ENCODE data around the gene VWA5A. TPM values are rescaled to one million over a fixed set of nuclear protein-coding genes. Genes with fewer than 3 reads are reported as not detected.

VWA5A gene
- total and polyA plus RNA-seq, 9 donors = 9.9 to 27.5 (median 16.7) TPM

GRCh38 chr11:124183068-124183467 is 67.8 kb downstream of the VWA5A start, which contains the start of gene OR10D3:
TSS of gene OR10D3 (plus strand) at chr11:124183345. CDS start at chr11:124185270, 1,925 bp downstream.
- H3K9me3 ChIP-seq = no peaks in the 10 kb centered on the region
- no peaks in the 10 kb centered on the region for H3K36me3 ChIP-seq
- H3K4me1 ChIP-seq (ENCODE audit: insufficient read depth) = no peaks in the 10 kb centered on the region
- no peak within 1 kb of the TSS for H3K27ac ChIP-seq
- 32 to 56% (median 56%) methylated on average over 3 of the region's 3 CpGs for WGBS, 3 donors
- no peak within 1 kb of the TSS for H3K4me3 ChIP-seq
- intact Hi-C loops (cut with DNase I) = no loop called here
- H3K27me3 ChIP-seq = no peaks in the 10 kb centered on the region
- TF ChIP-seq CTCF (IDR thresholded peaks at IDR 0.05) (no peak), EP300 (IDR thresholded peaks at IDR 0.05) (no peak), POLR2A (IDR thresholded peaks at IDR 0.05) (no peak)
- DNase-seq = no peak

- 17 to 22% (median 18%) methylated on average over 2 of the region's 2 CpGs for WGBS, 3 donors
- Histone ChIP-seq H3K9me3 (no peaks in the 10 kb centered on the region), H3K27ac (no peak overlapping the region), H3K4me3 (no peak overlapping the region), H3K27me3 (no peaks in the 10 kb centered on the region), H3K36me3 (no peaks in the 10 kb centered on the region), H3K4me1 (ENCODE audit: insufficient read depth) (no peaks in the 10 kb centered on the region)
- no peak for TF ChIP-seq POLR2A (IDR thresholded peaks at IDR 0.05)
- no peak for TF ChIP-seq CTCF (IDR thresholded peaks at IDR 0.05)
- no peak for TF ChIP-seq EP300 (IDR thresholded peaks at IDR 0.05)
- intact Hi-C loops (cut with DNase I) = no loop called here
- no peak for DNase-seq
These were observed 75.3 kb downstream of the VWA5A start for GRCh38 chr11:124190298-124191139.

- intact Hi-C loops (cut with DNase I) = no loop called here
- 52 to 60% (median 58%) methylated on average over 6 of the region's 6 CpGs for WGBS, 3 donors
- no peak overlapping the region for H3K27ac ChIP-seq
These were observed 78.2 kb downstream of the VWA5A start for GRCh38 chr11:124193221-124194010.

More at GRCh38 chr11:124193221-124194010, 78.2 kb downstream of the VWA5A start:
- TF ChIP-seq CTCF (IDR thresholded peaks at IDR 0.05) = no peak
- TF ChIP-seq POLR2A (IDR thresholded peaks at IDR 0.05) = no peak
- no peak for TF ChIP-seq EP300 (IDR thresholded peaks at IDR 0.05)
- DNase-seq = no peak
- Histone ChIP-seq H3K36me3 (no peaks in the 10 kb centered on the region), H3K4me1 (ENCODE audit: insufficient read depth) (no peaks in the 10 kb centered on the region), H3K9me3 (no peaks in the 10 kb centered on the region), H3K27me3 (no peaks in the 10 kb centered on the region), H3K4me3 (no peak overlapping the region)
